SIG-M5 treated with dmso at 0.1 percent for 504 hours (cell line): Measurements from ENCODE around the gene ZNF277.
A peak's percentile ranks its signal among the peaks of the same experiment; 100 is the strongest.

Source experiments
- DNase-seq: peaks from one replicate; lab custom pipeline; 2025; ENCODE audit not compliant: unreplicated experiment; lab: John Stamatoyannopoulos, UW

ZNF277 gene

DNA sequence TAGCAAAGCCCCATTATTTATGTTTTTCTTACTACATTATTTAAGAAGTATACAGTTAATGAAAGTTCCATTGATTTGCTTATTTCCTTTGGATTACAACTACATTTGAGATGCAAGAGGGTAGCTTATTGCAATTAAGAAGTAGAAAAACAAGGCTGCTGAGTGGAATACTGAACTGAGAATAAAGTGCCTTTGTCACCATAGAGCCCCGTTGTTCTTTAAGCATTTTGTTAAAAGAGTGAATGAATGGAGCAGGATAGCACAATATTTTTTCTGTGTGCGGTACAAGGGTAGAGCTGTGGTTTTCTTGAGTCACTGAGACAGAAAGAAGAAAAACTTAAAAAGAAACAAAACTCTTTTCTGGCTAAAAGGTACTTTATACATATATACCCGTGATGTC, 45.6 kb downstream of the ZNF277 start:
- DNase-seq, result no peak

- no peak for DNase-seq
Observed at GRCh38 chr7:112252691-112253090, 46.2 kb downstream of the ZNF277 start.

DNA sequence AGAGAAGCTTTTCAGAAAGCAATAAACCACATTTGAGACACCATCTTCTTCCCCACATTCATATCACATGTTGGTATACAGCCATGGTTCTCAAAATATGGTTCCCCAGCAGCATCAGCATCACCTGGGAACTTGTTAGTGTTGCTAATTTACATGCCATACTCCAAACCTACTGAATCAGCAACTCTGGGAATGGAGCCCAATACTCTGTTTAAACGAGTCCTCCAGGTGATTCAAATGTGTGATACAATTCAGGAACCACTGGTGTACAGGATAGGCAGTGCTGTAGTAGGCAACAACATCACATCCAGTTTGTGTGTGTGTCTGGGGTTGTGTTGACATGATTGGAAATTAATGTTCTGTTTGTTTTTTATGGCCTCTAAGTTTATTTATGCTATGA, 47.7 kb downstream of the ZNF277 start:
- DNase-seq, result no peak

- DNase-seq, result no peak
Observed at GRCh38 chr7:112254709-112255387, 48.4 kb downstream of the ZNF277 start.

DNA sequence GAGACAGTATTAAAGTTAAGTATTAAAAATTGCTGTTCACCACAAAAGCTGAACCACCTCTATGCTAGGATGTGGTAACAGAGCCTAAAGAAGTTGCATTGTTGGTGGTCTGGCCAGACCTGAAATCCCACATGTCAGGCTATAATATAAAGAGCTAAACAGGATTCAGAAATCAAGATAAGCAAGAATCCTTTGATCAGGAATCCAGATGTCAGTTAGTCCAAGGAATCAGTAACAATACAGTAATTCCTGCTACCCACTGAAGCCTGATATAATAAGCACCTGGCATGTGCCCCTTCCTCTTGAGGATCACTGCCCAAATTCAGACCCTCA, 48.9 kb downstream of the ZNF277 start:
- DNase-seq, result no peak

- DNase-seq, result no peak
Observed at GRCh38 chr7:112257073-112257472, 50.6 kb downstream of the ZNF277 start.

DNA sequence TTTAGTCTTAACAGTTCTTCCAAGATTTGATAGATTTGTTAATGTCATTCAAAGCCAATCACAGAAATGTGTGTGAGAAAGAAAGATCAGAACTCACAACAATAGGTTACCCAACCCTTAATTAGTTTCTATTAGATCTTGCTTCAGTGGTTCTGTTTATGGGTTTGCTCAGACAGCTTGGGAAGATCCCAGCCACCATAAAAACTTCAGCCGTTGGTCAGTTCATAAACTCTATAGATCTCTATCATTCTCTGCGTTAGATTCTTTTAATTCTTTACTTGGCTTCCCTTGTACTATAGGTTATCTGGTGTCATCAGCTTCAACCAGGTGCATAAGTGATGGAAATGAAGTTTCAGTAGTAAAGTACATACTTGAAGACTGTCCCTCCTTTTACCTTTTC, 54.4 kb downstream of the ZNF277 start:
- no peak for DNase-seq

DNA sequence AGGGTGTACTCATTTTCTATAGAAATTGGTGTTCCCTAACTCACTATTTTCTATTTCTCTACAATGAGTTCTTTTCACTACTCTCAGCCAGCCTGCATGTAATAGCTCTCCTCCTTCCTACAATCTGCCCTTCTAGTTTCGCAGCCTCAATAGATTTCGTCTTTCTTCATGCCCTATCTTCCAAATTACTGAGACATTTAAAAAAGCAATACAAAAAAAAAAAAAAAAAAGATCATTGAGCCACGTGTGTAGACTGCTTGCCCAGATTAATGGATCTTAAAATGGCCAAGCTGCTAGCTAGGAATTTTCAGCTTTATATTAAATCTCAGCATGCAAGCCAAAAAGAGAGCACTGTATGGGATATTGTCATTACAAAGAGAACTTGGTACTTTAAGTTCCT, 55.5 kb downstream of the ZNF277 start:
- DNase-seq, result no peak

GRCh38 chr7:112262855-112263487, 56.5 kb downstream of the ZNF277 start:
- no peak for DNase-seq

DNA sequence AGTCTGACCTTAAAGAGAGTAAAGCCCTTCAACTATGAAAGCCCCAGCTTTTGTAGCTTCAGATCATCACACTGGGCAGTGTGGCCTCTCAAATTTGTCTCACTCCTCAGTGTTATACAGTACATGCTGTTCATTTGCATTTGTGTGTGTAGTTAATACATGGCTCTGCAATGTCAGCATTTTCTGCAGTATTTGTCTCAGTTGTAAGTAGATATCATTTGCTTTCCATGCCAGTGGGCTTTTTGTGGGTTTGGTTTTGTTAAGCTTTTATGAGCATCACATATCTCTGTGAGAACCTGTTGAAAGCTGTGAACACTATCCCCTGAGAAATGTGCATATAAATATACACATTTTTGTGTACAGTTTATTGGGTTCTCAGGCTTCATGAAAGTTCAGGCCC, 57.0 kb downstream of the ZNF277 start:
- DNase-seq, result no peak

DNA sequence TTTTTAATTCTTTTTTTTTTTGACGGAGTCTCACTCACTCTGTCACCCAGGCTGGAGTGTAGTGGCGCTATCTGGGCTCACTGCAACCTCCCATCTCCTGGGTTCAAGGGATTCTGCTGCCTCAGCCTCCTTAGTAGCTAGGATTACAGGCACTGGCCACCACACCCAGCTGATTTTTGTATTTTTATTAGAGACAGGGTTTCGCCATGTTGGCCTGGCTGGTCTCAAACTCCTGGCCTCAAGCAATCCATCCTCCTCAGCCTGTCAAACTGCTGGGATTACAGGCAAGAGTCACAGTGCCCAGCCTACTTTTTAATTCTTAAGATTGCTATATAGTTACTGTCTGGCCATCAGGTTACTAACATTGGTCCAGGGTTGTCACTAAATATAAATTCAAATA, 59.6 kb downstream of the ZNF277 start:
- no peak for DNase-seq

GRCh38 chr7:112266595-112267270, 60.2 kb downstream of the ZNF277 start:
- peak; percentile 7 for DNase-seq

- DNase-seq, result no peak
Observed at GRCh38 chr7:112267944-112268691, 61.6 kb downstream of the ZNF277 start.

DNA sequence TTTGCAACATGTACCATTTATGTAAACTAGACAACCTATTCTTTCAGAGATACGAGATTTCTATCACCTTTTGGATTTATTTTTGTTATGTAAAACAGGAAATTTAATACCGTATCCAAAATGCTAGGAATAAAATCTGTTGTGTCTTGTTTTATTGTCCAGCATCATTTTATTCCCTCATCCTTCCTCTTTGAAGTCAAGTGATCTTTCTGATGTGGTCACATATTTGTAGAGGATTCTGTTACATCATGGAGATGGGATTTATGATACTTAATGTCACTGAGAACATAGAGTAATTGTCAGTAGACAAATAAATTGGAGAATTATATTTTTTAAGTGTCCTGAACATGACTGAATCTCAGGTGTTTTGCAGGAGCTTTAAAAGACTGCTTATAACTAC, 64.7 kb downstream of the ZNF277 start:
- DNase-seq, result no peak

DNA sequence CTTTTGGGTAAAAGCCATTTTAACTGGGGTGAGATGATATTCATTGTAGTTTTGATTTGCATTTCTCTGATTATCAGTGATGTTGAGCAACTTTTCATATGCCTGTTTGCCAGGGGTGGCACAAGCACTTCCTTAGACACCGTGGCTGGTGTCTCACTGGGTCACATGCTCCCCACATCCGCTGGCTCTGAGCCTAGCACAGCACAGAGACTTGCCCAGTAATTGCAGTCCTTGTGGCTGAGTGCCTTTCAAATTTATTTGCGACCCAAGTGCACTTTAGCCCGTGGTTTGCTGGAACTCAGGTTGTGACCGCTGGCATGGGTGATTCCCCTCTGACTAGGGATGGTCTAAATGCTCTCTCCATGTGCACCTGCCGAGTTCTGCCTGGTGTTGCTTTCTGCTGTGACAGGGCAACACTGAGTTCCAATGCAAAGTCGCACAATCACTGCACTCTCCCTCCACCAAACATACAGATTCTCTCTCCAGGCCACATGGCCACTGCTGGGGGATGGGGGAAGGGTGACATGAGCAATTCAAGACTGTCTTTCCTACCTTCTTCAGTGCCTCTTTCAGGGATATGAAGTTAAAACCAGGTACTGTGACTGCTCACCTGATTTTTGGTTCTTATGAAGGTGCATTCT, 66.5 kb downstream of the ZNF277 start:
- DNase-seq, result no peak

DNA sequence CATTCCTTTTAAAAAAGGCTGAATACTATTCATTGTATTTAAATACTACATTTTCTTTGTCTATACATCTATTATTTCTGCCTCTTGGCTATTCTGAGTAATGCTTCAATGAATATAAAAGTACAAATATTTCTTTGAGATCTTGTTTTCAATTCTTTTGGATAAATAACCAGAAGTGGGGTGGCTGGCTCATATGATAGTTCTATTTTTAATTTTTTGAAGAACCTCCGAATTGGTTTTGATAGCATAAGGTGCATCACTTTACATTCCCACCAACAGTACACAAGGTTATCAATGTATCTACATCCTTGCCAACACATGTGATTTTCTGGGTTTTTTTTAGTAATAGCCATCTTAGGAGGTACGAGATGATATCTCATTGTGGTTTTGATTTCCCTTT, 72.5 kb downstream of the ZNF277 start:
- DNase-seq, result no peak

GRCh38 chr7:112280267-112280666, 73.8 kb downstream of the ZNF277 start:
- DNase-seq, result no peak

DNA sequence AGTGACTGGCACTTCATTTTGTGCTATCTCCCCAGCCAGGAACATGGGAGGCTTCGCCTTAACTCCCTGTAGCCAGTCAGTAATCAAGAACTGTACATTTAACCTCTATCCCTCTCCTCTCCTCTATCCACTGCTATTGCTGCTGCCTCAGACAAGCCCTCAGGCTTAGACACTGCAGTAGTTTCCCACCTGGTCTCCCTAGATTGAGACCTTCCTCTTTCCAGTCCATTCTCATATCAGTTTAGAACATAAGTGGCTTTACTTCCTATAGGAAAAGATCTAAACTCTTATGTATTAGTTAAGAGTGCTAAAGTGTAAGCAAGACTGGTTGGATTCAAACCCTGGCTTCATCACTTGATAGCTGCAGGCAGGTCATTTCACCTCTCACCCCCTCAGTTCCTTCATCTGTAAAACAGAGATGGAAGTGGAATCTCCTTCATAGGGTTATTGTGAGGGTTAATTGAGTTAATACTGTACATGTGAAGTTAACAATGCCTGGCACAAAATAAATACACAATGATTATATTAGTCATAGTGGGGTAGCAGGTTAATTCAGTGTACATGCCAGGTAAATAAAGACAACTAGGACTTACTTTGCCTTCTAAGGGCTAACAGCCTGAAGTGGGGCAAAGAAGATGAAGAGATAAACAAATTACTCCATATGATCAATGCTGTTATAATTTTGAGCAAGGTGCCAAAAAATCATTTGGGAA, 76.1 kb downstream of the ZNF277 start:
- no peak for DNase-seq

GRCh38 chr7:112283382-112283910, 77.0 kb downstream of the ZNF277 start:
- DNase-seq, result no peak

GRCh38 chr7:112286250-112287086, 80.0 kb downstream of the ZNF277 start:
- DNase-seq, result no peak
